ENCODE measurements around the gene ERG28. TPM values are rescaled to one million over a fixed set of nuclear protein-coding genes. Genes with fewer than 3 reads are reported as not detected.

Gene ERG28
- total RNA-seq, 3 donors from 2014 or later (not counting 1 experiment from before 2014, with no cell fraction given) = 10.5 to 11.1 (median 10.9) TPM

DNA sequence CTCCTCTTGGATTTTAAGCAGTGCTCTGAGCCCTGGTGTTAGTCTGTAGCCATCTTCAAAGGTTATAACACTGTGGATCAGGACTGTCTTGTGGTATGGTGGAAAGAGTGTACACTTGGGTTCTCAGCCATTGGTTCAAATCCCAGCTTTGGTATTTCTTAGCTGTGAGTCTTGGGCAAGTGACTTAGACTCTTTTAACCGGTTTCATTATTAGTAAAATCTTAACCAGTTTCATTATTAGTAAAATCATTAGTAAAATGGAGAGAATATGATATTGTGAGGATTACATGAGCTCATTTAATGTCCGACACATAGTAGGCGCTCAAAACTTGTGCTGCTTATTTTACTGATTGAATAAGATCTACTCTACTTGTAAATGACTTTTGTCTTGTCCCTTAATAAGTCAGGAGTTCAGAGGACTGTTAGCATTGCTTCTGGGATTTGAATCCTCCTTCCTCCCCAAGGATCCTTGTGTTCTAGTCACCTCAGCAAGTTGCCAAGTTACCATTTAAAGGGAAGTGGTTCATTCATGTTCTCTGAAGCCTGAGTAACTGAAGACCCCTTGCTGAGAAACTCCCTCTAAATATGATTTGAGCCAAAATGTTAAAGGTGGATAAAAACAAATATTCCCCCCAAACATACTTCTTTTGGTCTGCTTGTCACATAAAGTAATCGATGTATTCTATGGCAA lies 12.8 kb upstream of the ERG28 start:
- Histone ChIP-seq H3K9me3 (ENCODE audit: control insufficient read depth, insufficient read depth, low read length) (no peaks in the 10 kb centered on the region), H3K4me3 (ENCODE audit: low read length) (no peak overlapping the region), H3K27me3 (ENCODE audit: control insufficient read depth, insufficient read depth, low read length) (no peaks in the 10 kb centered on the region), H3K27ac (ENCODE audit: low read length) (no peak overlapping the region), H3K36me3 (ENCODE audit: control insufficient read depth, insufficient read depth, low read length) (peaks cover 8% of the 10 kb centered on the region), H3K4me1 (ENCODE audit: control insufficient read depth, insufficient read depth, low read length) (no peaks in the 10 kb centered on the region)
- intact Hi-C loops (cut with micrococcal nuclease) = no loop called here
- DNase-seq = no peak
- Mint-ChIP-seq H3K27me3 (ENCODE audit: low read depth in 2 of 2) (no peaks in the 10 kb centered on the region), H3K4me1 (peaks cover 0 to 4% of the 10 kb centered on the region in 2 donors), H3K9me3 (no peaks in the 10 kb centered on the region), H3K27ac (no peak overlapping the region), H3K4me3 (no peak overlapping the region), H3K36me3 (no peaks in the 10 kb centered on the region)
- WGBS (ENCODE audit: insufficient coverage) = 92% methylated on average over 2 of the region's 4 CpGs
- no peak for ATAC-seq
- TF ChIP-seq, protein P1, sequence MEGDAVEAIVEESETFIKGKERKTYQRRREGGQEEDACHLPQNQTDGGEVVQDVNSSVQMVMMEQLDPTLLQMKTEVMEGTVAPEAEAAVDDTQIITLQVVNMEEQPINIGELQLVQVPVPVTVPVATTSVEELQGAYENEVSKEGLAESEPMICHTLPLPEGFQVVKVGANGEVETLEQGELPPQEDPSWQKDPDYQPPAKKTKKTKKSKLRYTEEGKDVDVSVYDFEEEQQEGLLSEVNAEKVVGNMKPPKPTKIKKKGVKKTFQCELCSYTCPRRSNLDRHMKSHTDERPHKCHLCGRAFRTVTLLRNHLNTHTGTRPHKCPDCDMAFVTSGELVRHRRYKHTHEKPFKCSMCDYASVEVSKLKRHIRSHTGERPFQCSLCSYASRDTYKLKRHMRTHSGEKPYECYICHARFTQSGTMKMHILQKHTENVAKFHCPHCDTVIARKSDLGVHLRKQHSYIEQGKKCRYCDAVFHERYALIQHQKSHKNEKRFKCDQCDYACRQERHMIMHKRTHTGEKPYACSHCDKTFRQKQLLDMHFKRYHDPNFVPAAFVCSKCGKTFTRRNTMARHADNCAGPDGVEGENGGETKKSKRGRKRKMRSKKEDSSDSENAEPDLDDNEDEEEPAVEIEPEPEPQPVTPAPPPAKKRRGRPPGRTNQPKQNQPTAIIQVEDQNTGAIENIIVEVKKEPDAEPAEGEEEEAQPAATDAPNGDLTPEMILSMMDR (IDR thresholded peaks at IDR 0.05) = no peak

DNA sequence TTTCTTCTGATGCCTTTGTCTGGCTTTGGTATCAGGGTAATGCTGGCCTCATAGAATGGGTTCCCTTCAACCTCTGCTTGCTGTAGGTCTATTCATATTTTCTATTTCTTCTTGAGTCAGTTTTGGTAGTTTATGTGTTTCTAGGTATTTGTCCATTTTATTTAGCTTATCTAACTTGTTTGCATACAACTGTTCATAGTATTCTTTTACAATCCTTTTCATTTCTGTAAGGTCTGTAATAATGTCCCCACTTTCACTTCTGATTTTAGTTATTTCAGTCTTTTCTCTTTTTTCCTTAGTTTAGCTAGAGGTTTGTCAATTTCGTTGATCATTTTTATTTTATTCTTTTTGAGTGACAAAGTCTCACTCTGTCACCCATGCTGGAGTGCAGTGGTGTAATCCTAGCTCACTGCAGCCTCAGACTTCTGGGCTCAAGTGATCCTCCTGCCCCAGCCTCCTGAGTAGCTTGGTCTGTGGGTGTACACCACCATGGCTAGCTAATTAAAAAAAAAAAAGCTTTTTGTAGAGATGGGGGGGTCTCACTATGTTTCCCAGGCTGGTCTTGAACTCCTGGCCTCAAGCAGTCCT lies 12.0 kb upstream of the ERG28 start:
- H3K36me3 Mint-ChIP-seq = no peaks in the 10 kb centered on the region
- intact Hi-C loops (cut with micrococcal nuclease) = no loop called here
- TF ChIP-seq, protein P1 (IDR thresholded peaks at IDR 0.05) = no peak
- ATAC-seq (no peak), DNase-seq (no peak)
- no peak overlapping the region for H3K4me3 Mint-ChIP-seq
- Histone ChIP-seq H3K36me3 (ENCODE audit: control insufficient read depth, insufficient read depth, low read length) (peaks cover 8% of the 10 kb centered on the region), H3K27ac (ENCODE audit: low read length) (no peak overlapping the region), H3K4me1 (ENCODE audit: control insufficient read depth, insufficient read depth, low read length) (no peaks in the 10 kb centered on the region), H3K27me3 (ENCODE audit: control insufficient read depth, insufficient read depth, low read length) (no peaks in the 10 kb centered on the region), H3K4me3 (ENCODE audit: low read length) (no peak overlapping the region), H3K9me3 (ENCODE audit: control insufficient read depth, insufficient read depth, low read length) (no peaks in the 10 kb centered on the region)
- H3K27ac Mint-ChIP-seq = no peak overlapping the region
- no peaks in the 10 kb centered on the region for H3K9me3 Mint-ChIP-seq
- H3K4me1 Mint-ChIP-seq = peaks cover 0 to 4% of the 10 kb centered on the region in 2 donors
- 63% methylated on average over 1 of the region's 1 CpG for WGBS (ENCODE audit: insufficient coverage)
- H3K27me3 Mint-ChIP-seq (ENCODE audit: low read depth in 2 of 2) = no peaks in the 10 kb centered on the region

DNA sequence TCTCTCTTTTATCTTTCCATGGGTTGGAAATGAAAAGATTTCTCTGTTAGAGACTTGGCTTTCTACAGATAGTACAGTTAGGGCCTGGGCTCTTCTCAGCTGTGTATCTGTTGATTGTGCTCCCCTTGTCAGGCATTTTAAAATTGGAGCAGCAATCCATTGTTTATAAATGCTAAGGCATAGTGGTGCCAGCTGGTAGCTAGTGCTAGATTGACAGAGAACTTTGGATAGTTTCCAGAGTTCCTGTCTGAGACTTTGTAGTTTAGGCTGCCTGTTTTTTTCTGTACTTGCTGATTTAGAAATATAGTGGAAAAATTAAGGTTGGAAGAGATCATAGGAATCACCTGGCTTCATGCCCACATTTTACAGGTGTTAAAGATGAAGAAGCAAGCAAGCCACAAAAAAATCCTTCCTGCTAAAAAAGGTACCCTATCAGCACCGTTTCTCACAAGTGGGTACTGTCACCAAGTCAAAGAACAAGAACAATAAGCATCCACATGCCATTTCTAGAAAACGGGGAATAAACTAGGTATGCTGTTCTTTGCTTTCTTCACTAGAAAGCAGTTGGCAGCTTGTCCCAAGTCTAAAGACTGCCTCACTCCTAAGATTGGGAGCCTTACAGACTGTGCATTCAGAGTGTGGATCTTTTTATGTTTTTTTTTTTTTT lies 6.6 kb upstream of the ERG28 start:
- no peaks in the 10 kb centered on the region for H3K9me3 ChIP-seq (ENCODE audit: control insufficient read depth, insufficient read depth, low read length)
- Mint-ChIP-seq H3K27ac (no peak overlapping the region), H3K4me1 (no peaks in the 10 kb centered on the region), H3K9me3 (no peaks in the 10 kb centered on the region), H3K4me3 (no peak overlapping the region), H3K27me3 (ENCODE audit: low read depth in 2 of 2) (no peaks in the 10 kb centered on the region), H3K36me3 (no peaks in the 10 kb centered on the region)
- ATAC-seq (no peak), DNase-seq (no peak)
- WGBS (ENCODE audit: insufficient coverage) = 94% methylated on average over 2 of the region's 2 CpGs
- TF ChIP-seq, protein P1 (IDR thresholded peaks at IDR 0.05) = no peak
- H3K36me3 ChIP-seq (ENCODE audit: control insufficient read depth, insufficient read depth, low read length) = peaks cover 8% of the 10 kb centered on the region
- intact Hi-C loops (cut with micrococcal nuclease) = no loop called here
- no peaks in the 10 kb centered on the region for H3K27me3 ChIP-seq (ENCODE audit: control insufficient read depth, insufficient read depth, low read length)
- no peak overlapping the region for H3K27ac ChIP-seq (ENCODE audit: low read length)
- H3K4me1 ChIP-seq (ENCODE audit: control insufficient read depth, insufficient read depth, low read length) = no peaks in the 10 kb centered on the region
- H3K4me3 ChIP-seq (ENCODE audit: low read length) = no peak overlapping the region
